HEK293 (cell line): ENCODE data around the gene DLL4.
A peak's percentile ranks its signal among the peaks of the same experiment; 100 is the strongest.

Experiments used
- BCL11A ChIP-seq: fragments of 450-650 bp; formaldehyde crosslinking; IDR thresholded peaks from 2 replicates; pipeline ENCODE4 v1.5.1; 2016; ENCODE audit warnings: low read depth, missing biosample characterization, missing genetic modification characterization
- GLI4 ChIP-seq: fragments of 450-650 bp; formaldehyde crosslinking; IDR thresholded peaks from 2 replicates; pipeline ENCODE4 v1.5.1; 2016; ENCODE audit warnings: missing biosample characterization, missing genetic modification characterization
- GLIS1 ChIP-seq: fragments of 450-650 bp; formaldehyde crosslinking; IDR thresholded peaks from 2 replicates; pipeline ENCODE4 v1.5.1; 2016; ENCODE audit warnings: missing biosample characterization, missing genetic modification characterization
- HOXA7 ChIP-seq: sonication (generic); formaldehyde crosslinking; IDR thresholded peaks from 2 replicates; pipeline ENCODE4 v1.8.1; 2022; ENCODE audit warnings: missing genetic modification reagents, borderline replicate concordance
- HOXC10 ChIP-seq: sonication (generic); formaldehyde crosslinking; IDR thresholded peaks from 2 replicates; pipeline ENCODE4 v1.8.1; 2023; ENCODE audit warnings: mild to moderate bottlenecking, missing genetic modification reagents
- IKZF3 ChIP-seq: fragments of 450-650 bp; IDR thresholded peaks from 2 replicates; pipeline ENCODE4 v1.5.0; 2018; ENCODE audit warnings: missing biosample characterization, mild to moderate bottlenecking, missing genetic modification characterization, moderate library complexity
- INSM2 ChIP-seq: fragments of 450-650 bp; formaldehyde crosslinking; IDR thresholded peaks from 2 replicates; pipeline ENCODE4 v1.5.1; 2016; ENCODE audit warnings: missing biosample characterization, missing genetic modification characterization
- KLF9 ChIP-seq: fragments of 450-650 bp; formaldehyde crosslinking; IDR thresholded peaks from 2 replicates; pipeline ENCODE4 v1.5.1; 2016; ENCODE audit warnings: missing biosample characterization, missing genetic modification characterization, low read depth
- PRDM10 ChIP-seq: fragments of 450-650 bp; formaldehyde crosslinking; IDR thresholded peaks from 2 replicates; pipeline ENCODE4 v1.5.1; 2016; ENCODE audit warnings: missing biosample characterization, missing genetic modification characterization
- SP2 ChIP-seq: fragments of 450-650 bp; formaldehyde crosslinking; IDR thresholded peaks from 2 replicates; pipeline ENCODE4 v1.5.1; 2016; ENCODE audit warnings: missing biosample characterization, missing genetic modification characterization
- TRIM28 ChIP-seq: IDR thresholded peaks from 2 replicates; pipeline ENCODE4 v1.6.1; 2011; ENCODE audit warnings: low read length, control low read depth, borderline replicate concordance
- ZBTB1 ChIP-seq: fragments of 450-650 bp; formaldehyde crosslinking; IDR thresholded peaks from 2 replicates; pipeline ENCODE4 v1.5.1; 2016; ENCODE audit warnings: missing biosample characterization, missing genetic modification characterization
- ZBTB20 ChIP-seq: fragments of 450-650 bp; formaldehyde crosslinking; IDR thresholded peaks from 2 replicates; pipeline ENCODE4 v1.5.1; 2016; ENCODE audit warnings: missing biosample characterization, missing genetic modification characterization
- ZBTB48 ChIP-seq: fragments of 450-650 bp; formaldehyde crosslinking; IDR thresholded peaks from 2 replicates; pipeline ENCODE4 v1.5.1; 2016; ENCODE audit warnings: missing biosample characterization, missing genetic modification characterization
- ZNF174 ChIP-seq: fragments of 450-650 bp; formaldehyde crosslinking; IDR thresholded peaks from 2 replicates; pipeline ENCODE4 v1.5.0; 2017; ENCODE audit warnings: missing biosample characterization, mild to moderate bottlenecking, missing genetic modification characterization
- ZNF223 ChIP-seq: fragments of 450-650 bp; formaldehyde crosslinking; IDR thresholded peaks from 2 replicates; pipeline ENCODE4 v1.5.1; 2016; ENCODE audit warnings: missing biosample characterization, missing genetic modification characterization
- ZNF350 ChIP-seq: fragments of 450-650 bp; formaldehyde crosslinking; IDR thresholded peaks from 2 replicates; pipeline ENCODE4 v1.5.0; 2017; ENCODE audit warnings: missing biosample characterization, mild to moderate bottlenecking, missing genetic modification characterization
- ZNF426 ChIP-seq: fragments of 450-650 bp; formaldehyde crosslinking; IDR thresholded peaks from 2 replicates; pipeline ENCODE4 v1.5.1; 2017; ENCODE audit warnings: missing biosample characterization, missing genetic modification characterization, mild to moderate bottlenecking, inconsistent platforms, moderate library complexity
- ZNF510 ChIP-seq: fragments of 450-650 bp; formaldehyde crosslinking; IDR thresholded peaks from 2 replicates; pipeline ENCODE4 v1.5.1; 2018; ENCODE audit warnings: mild to moderate bottlenecking, missing genetic modification characterization, missing biosample characterization; ENCODE audit not compliant: insufficient replicate concordance
- ZNF544 ChIP-seq: fragments of 450-650 bp; formaldehyde crosslinking; IDR thresholded peaks from 2 replicates; pipeline ENCODE4 v1.5.0; 2017; ENCODE audit warnings: missing biosample characterization, missing genetic modification characterization
- ZNF548 ChIP-seq: fragments of 450-650 bp; formaldehyde crosslinking; IDR thresholded peaks from 2 replicates; pipeline ENCODE4 v1.5.1; 2016; ENCODE audit warnings: missing biosample characterization, missing genetic modification characterization
- ZNF555 ChIP-seq: fragments of 450-650 bp; formaldehyde crosslinking; conservative IDR thresholded peaks from 2 replicates; pipeline ENCODE4 v1.5.1; 2017; ENCODE audit warnings: missing biosample characterization, mild to moderate bottlenecking, missing genetic modification characterization, inconsistent platforms
- ZNF664 ChIP-seq: fragments of 450-650 bp; formaldehyde crosslinking; IDR thresholded peaks from 2 replicates; pipeline ENCODE4 v1.5.1; 2016; ENCODE audit warnings: missing biosample characterization, missing genetic modification characterization
- ZNF677 ChIP-seq: fragments of 450-650 bp; IDR thresholded peaks from 2 replicates; pipeline ENCODE4 v1.5.0; 2018; ENCODE audit warnings: missing biosample characterization, mild to moderate bottlenecking, missing genetic modification characterization, moderate library complexity
- ZNF830 ChIP-seq: fragments of 450-650 bp; IDR thresholded peaks from 2 replicates; pipeline ENCODE4 v1.5.0; 2018; ENCODE audit warnings: missing biosample characterization, missing genetic modification characterization, low read depth, mild to moderate bottlenecking, moderate library complexity
- ZNF843 ChIP-seq: fragments of 450-650 bp; formaldehyde crosslinking; IDR thresholded peaks from 2 replicates; pipeline ENCODE4 v1.5.1; 2016; ENCODE audit warnings: missing biosample characterization, missing genetic modification characterization
- ZSCAN16 ChIP-seq: fragments of 450-650 bp; formaldehyde crosslinking; IDR thresholded peaks from 2 replicates; pipeline ENCODE4 v1.5.1; 2016; ENCODE audit warnings: missing biosample characterization, missing genetic modification characterization
- TF ChIP-seq, protein P1 (sequence below): fragments of 450-650 bp; formaldehyde crosslinking; IDR thresholded peaks from 2 replicates; pipeline ENCODE4 v1.5.1; 2016; ENCODE audit warnings: missing biosample characterization, missing genetic modification characterization
- TF ChIP-seq, protein P2 (sequence below): fragments of 450-650 bp; formaldehyde crosslinking; IDR thresholded peaks from 2 replicates; pipeline ENCODE4 v1.5.1; 2016; ENCODE audit warnings: missing biosample characterization, missing genetic modification characterization
- TF ChIP-seq, protein P3 (sequence below): fragments of 450-650 bp; formaldehyde crosslinking; IDR thresholded peaks from 2 replicates; pipeline ENCODE4 v1.5.1; 2016; ENCODE audit warnings: missing biosample characterization, missing genetic modification characterization

DLL4 gene

GRCh38 chr15:40941068-40941527 is 12.0 kb downstream of the DLL4 start (continued):
- no peak for TF ChIP-seq ZNF174 (tag by site-specific recombination)
- TF ChIP-seq INSM2 (tag by site-specific recombination): no peak
- TF ChIP-seq SP2: no peak
- TF ChIP-seq ZNF510: no peak
- no peak for TF ChIP-seq ZNF677 (tag by site-specific recombination)
- TF ChIP-seq, protein P1, sequence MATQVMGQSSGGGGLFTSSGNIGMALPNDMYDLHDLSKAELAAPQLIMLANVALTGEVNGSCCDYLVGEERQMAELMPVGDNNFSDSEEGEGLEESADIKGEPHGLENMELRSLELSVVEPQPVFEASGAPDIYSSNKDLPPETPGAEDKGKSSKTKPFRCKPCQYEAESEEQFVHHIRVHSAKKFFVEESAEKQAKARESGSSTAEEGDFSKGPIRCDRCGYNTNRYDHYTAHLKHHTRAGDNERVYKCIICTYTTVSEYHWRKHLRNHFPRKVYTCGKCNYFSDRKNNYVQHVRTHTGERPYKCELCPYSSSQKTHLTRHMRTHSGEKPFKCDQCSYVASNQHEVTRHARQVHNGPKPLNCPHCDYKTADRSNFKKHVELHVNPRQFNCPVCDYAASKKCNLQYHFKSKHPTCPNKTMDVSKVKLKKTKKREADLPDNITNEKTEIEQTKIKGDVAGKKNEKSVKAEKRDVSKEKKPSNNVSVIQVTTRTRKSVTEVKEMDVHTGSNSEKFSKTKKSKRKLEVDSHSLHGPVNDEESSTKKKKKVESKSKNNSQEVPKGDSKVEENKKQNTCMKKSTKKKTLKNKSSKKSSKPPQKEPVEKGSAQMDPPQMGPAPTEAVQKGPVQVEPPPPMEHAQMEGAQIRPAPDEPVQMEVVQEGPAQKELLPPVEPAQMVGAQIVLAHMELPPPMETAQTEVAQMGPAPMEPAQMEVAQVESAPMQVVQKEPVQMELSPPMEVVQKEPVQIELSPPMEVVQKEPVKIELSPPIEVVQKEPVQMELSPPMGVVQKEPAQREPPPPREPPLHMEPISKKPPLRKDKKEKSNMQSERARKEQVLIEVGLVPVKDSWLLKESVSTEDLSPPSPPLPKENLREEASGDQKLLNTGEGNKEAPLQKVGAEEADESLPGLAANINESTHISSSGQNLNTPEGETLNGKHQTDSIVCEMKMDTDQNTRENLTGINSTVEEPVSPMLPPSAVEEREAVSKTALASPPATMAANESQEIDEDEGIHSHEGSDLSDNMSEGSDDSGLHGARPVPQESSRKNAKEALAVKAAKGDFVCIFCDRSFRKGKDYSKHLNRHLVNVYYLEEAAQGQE (tag by site-specific recombination): no peak
- TF ChIP-seq, protein P2, sequence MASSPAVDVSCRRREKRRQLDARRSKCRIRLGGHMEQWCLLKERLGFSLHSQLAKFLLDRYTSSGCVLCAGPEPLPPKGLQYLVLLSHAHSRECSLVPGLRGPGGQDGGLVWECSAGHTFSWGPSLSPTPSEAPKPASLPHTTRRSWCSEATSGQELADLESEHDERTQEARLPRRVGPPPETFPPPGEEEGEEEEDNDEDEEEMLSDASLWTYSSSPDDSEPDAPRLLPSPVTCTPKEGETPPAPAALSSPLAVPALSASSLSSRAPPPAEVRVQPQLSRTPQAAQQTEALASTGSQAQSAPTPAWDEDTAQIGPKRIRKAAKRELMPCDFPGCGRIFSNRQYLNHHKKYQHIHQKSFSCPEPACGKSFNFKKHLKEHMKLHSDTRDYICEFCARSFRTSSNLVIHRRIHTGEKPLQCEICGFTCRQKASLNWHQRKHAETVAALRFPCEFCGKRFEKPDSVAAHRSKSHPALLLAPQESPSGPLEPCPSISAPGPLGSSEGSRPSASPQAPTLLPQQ: peak; percentile 55; the same call in 1 of the 2 replicates
- TF ChIP-seq TRIM28: no peak
- TF ChIP-seq ZNF544 (tag by site-specific recombination): no peak
- TF ChIP-seq KLF9 (tag by site-specific recombination): no peak
- no peak for TF ChIP-seq ZNF664 (tag by site-specific recombination)
- TF ChIP-seq ZNF548 (tag by site-specific recombination): no peak
- TF ChIP-seq ZNF350 (tag by site-specific recombination): no peak
- no peak for TF ChIP-seq GLI4 (tag by site-specific recombination)
- TF ChIP-seq ZNF843 (tag by site-specific recombination): no peak
- TF ChIP-seq ZNF223 (tag by site-specific recombination): no peak
- no peak for TF ChIP-seq ZSCAN16 (tag by site-specific recombination)
- no peak for TF ChIP-seq HOXC10 (CRISPR knock-in tag)
- no peak for TF ChIP-seq HOXA7 (CRISPR knock-in tag)
- no peak for TF ChIP-seq ZBTB48
- TF ChIP-seq, protein P3, sequence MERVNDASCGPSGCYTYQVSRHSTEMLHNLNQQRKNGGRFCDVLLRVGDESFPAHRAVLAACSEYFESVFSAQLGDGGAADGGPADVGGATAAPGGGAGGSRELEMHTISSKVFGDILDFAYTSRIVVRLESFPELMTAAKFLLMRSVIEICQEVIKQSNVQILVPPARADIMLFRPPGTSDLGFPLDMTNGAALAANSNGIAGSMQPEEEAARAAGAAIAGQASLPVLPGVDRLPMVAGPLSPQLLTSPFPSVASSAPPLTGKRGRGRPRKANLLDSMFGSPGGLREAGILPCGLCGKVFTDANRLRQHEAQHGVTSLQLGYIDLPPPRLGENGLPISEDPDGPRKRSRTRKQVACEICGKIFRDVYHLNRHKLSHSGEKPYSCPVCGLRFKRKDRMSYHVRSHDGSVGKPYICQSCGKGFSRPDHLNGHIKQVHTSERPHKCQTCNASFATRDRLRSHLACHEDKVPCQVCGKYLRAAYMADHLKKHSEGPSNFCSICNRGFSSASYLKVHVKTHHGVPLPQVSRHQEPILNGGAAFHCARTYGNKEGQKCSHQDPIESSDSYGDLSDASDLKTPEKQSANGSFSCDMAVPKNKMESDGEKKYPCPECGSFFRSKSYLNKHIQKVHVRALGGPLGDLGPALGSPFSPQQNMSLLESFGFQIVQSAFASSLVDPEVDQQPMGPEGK (tag by site-specific recombination): 0 out of 2 replicates have a peak, but pooled peaks have one; percentile 33
- TF ChIP-seq PRDM10 (tag by site-specific recombination): no peak
- no peak for TF ChIP-seq BCL11A (tag by site-specific recombination)
- TF ChIP-seq ZNF426 (tag by site-specific recombination): no peak
- no peak for TF ChIP-seq ZNF830 (tag by site-specific recombination)
- TF ChIP-seq IKZF3 (tag by site-specific recombination): peak; percentile 61; the same call in 1 of the 2 replicates
- TF ChIP-seq ZBTB1 (tag by site-specific recombination): no peak
- peak; percentile 65; the same call in 1 of the 2 replicates for TF ChIP-seq ZBTB20 (tag by site-specific recombination)
- TF ChIP-seq GLIS1 (tag by site-specific recombination): no peak
- no peak for TF ChIP-seq ZNF555 (tag by site-specific recombination)
